Fibroblast of mammary gland (primary cell): Measurements from ENCODE around the gene AGAP2.
"Not testable (repeated sequence)": the region's sequence is repeated elsewhere in the genome, so short reads cannot be mapped to it uniquely, and the experiment has no call there.

Experiments
- DNase-seq: peaks from one replicate; pipeline ENCODE4 v3.0.0-alpha.2; 2010; ENCODE audit warnings: low read depth
- H3K4me3 ChIP-seq: 2 replicates; pipeline ENCODE4 v1.5.1; 2011; ENCODE audit warnings: low read depth, mild to moderate bottlenecking, low read length, moderate library complexity; ENCODE audit not compliant: control insufficient read depth
- CTCF ChIP-seq: conservative IDR thresholded peaks from 2 replicates; pipeline ENCODE4 v1.5.1; 2011; ENCODE audit warnings: low read depth, low read length, inconsistent platforms; ENCODE audit not compliant: control insufficient read depth, insufficient read depth

The AGAP2 gene

GRCh38 chr12:57724936-57725740 lies 13.4 kb downstream of the AGAP2 start:
- no peak for TF ChIP-seq CTCF
- H3K4me3 ChIP-seq = no peak overlapping the region
- no peak for DNase-seq

- H3K4me3 ChIP-seq = no peak overlapping the region
- TF ChIP-seq CTCF = no peak
- DNase-seq = no peak
Measured at GRCh38 chr12:57724003-57724935, 14.3 kb downstream of the AGAP2 start.

- TF ChIP-seq CTCF = no peak
- DNase-seq = no peak
- H3K4me3 ChIP-seq = no peak overlapping the region
Measured at GRCh38 chr12:57723630-57723962, 14.9 kb downstream of the AGAP2 start.

- no peak for TF ChIP-seq CTCF
- no peak overlapping the region for H3K4me3 ChIP-seq
- DNase-seq = no peak
Measured at GRCh38 chr12:57722716-57723629, 15.6 kb downstream of the AGAP2 start.

- not testable (repeated sequence) for H3K4me3 ChIP-seq, DNase-seq
Measured at GRCh38 chr12:57721846-57722608, 16.5 kb downstream of the AGAP2 start.

GRCh38 chr12:57720606-57721595 lies 17.6 kb downstream of the AGAP2 start:
- no peak overlapping the region for H3K4me3 ChIP-seq
- DNase-seq = no peak
- no peak for TF ChIP-seq CTCF
